Activated CD8-positive, alpha-beta memory T cell treated with anti-CD3 and anti-CD28 coated beads for 1 hour (primary cell): Measurements from ENCODE around the gene VEGFD.

Experiments used
- DNase-seq, 2 donors: peaks; one replicate each; pipeline ENCODE4 v3.0.0-alpha.2; 2020; ENCODE audit warnings: low read depth in 1 of 2; ENCODE audit errors: extremely low read depth in 1 of 2

Gene VEGFD

GRCh38 chrX:15384304-15384703 lies at the start of gene VEGFD:
Gene VEGFD, minus strand, starts transcription at chrX:15384413. Its CDS starts 467 bp downstream, at chrX:15383946.
- no peak for DNase-seq

GRCh38 chrX:15430584-15430983 lies 46.4 kb upstream of the VEGFD start:
- no peak for DNase-seq

GRCh38 chrX:15430076-15430475 lies 45.9 kb upstream of the VEGFD start:
- no peak for DNase-seq

- no peak for DNase-seq
Observed at GRCh38 chrX:15425024-15425423, 40.8 kb upstream of the VEGFD start.

- no peak for DNase-seq
Observed at GRCh38 chrX:15418707-15419181, 34.5 kb upstream of the VEGFD start.

- no peak for DNase-seq
Observed at GRCh38 chrX:15418041-15418706, 34.0 kb upstream of the VEGFD start.

- DNase-seq = no peak
Observed at GRCh38 chrX:15416133-15416993, 32.1 kb upstream of the VEGFD start.

- no peak for DNase-seq
Observed at GRCh38 chrX:15413101-15413500, 28.9 kb upstream of the VEGFD start.

- DNase-seq = no peak
Observed at GRCh38 chrX:15410947-15411346, 26.7 kb upstream of the VEGFD start.

- DNase-seq = no peak
Observed at GRCh38 chrX:15410430-15410829, 26.2 kb upstream of the VEGFD start.

GRCh38 chrX:15405846-15406245 lies 21.6 kb upstream of the VEGFD start:
- DNase-seq = no peak

- DNase-seq = no peak
Observed at GRCh38 chrX:15404401-15405096, 20.3 kb upstream of the VEGFD start.

GRCh38 chrX:15401378-15401777 lies 17.2 kb upstream of the VEGFD start:
- no peak for DNase-seq

GRCh38 chrX:15399962-15400391 lies 15.8 kb upstream of the VEGFD start:
- DNase-seq = no peak

- no peak for DNase-seq
Observed at GRCh38 chrX:15398874-15399273, 14.7 kb upstream of the VEGFD start.

GRCh38 chrX:15395789-15396188 lies 11.6 kb upstream of the VEGFD start:
- no peak for DNase-seq

- no peak for DNase-seq
Observed at GRCh38 chrX:15391850-15392249, 7.6 kb upstream of the VEGFD start.

GRCh38 chrX:15382813-15383212 lies 1.4 kb downstream of the VEGFD start:
- DNase-seq = no peak

GRCh38 chrX:15376956-15377355 lies 7.3 kb downstream of the VEGFD start:
- DNase-seq = no peak

- DNase-seq = no peak
Observed at GRCh38 chrX:15373976-15374375, 10.2 kb downstream of the VEGFD start.
